Keratinocyte (primary cell): Measurements from ENCODE around the gene FAM209B.

Experiments used
- CTCF ChIP-seq, 3 experiments: IDR thresholded peaks in 1 of 3; conservative IDR thresholded peaks in 1 of 3; optimal IDR thresholded peaks in 1 of 3; 2 replicates in 2 of 3; 3 replicates in 1 of 3; pipeline versions ENCODE3 to v1.5.1; 2011; ENCODE audit warnings: low read length in 3 of 3, mild to moderate bottlenecking in 3 of 3, moderate library complexity in 2 of 3, control low read depth in 1 of 3, inconsistent platforms in 1 of 3; ENCODE audit not compliant: insufficient read depth in 2 of 3; ENCODE audit errors: extremely low read depth in 1 of 3
- EZH2 ChIP-seq: IDR thresholded peaks from one replicate; pipeline ENCODE4 v1.6.1; 2012; ENCODE audit warnings: inconsistent platforms, mild to moderate bottlenecking, low read length, moderate library complexity

GRCh38 chr20:56542489-56543030 lies 9.5 kb downstream of the FAM209B start:
- TF ChIP-seq CTCF (optimal IDR thresholded peaks at IDR 0.05 in 1 of 3, IDR thresholded peaks at IDR 0.05 in 1 of 3, conservative IDR thresholded peaks at IDR 0.05 in 1 of 3; ENCODE audit: extremely low read depth in 1 of 3, insufficient read depth in 2 of 3, low read length in 3 of 3) (no peak), EZH2 (no peak)
